H4 (cell line): ENCODE measurements around the gene ZNF444. TPM values are rescaled to one million over a fixed set of nuclear protein-coding genes. Genes with fewer than 3 reads are reported as not detected.

Experiments
- DNase-seq: peaks from one replicate; pipeline ENCODE4 v3.0.0-alpha.2; 2015; ENCODE audit warnings: low spot score
- total RNA-seq: library from RNA; depleted of rRNA; stranded (reverse); fragments of >200 nt; shearing (Covaris generic); gene quantifications from 2 replicates; pipeline ENCODE4 v1.2.3, GENCODE V29; 2014

ZNF444 gene
- total RNA-seq, 1 experiment from 2014 or later, result 9.4 TPM

GRCh38 chr19:56121180-56122167, 19.6 kb upstream of the ZNF444 start, which contains the start of gene ZNF787:
ZNF787 (minus strand) TSS chr19:56121295; CDS start chr19:56103217, 18,078 bp downstream.
- peak; percentile 98 for DNase-seq

- DNase-seq, result no peak
These were observed 17.7 kb upstream of the ZNF444 start for GRCh38 chr19:56123266-56123891.

GRCh38 chr19:56124578-56124977, 16.5 kb upstream of the ZNF444 start:
- no peak for DNase-seq

GRCh38 chr19:56125806-56126590, 15.1 kb upstream of the ZNF444 start:
- DNase-seq, result no peak

GRCh38 chr19:56126983-56127780, 13.9 kb upstream of the ZNF444 start:
- DNase-seq, result no peak

GRCh38 chr19:56130006-56130405, 11.1 kb upstream of the ZNF444 start:
- no peak for DNase-seq

GRCh38 chr19:56131651-56132050, 9.4 kb upstream of the ZNF444 start:
- no peak for DNase-seq

- DNase-seq, result no peak
These were observed 8.7 kb upstream of the ZNF444 start for GRCh38 chr19:56132316-56132822.

- no peak for DNase-seq
These were observed 7.0 kb upstream of the ZNF444 start for GRCh38 chr19:56133858-56134653.

GRCh38 chr19:56134654-56134921, 6.5 kb upstream of the ZNF444 start:
- DNase-seq, result no peak

- no peak for DNase-seq
These were observed 4.7 kb upstream of the ZNF444 start for GRCh38 chr19:56136362-56136761.

- DNase-seq, result no peak
These were observed 3.7 kb upstream of the ZNF444 start for GRCh38 chr19:56137405-56137804.

GRCh38 chr19:56138069-56138468, 3.0 kb upstream of the ZNF444 start:
- no peak for DNase-seq

GRCh38 chr19:56139847-56140582, 1.1 kb upstream of the ZNF444 start:
- no peak for DNase-seq

GRCh38 chr19:56141417-56141993, 418 bp downstream of the ZNF444 start:
- DNase-seq, result no peak

GRCh38 chr19:56142087-56142787, 1.1 kb downstream of the ZNF444 start:
- no peak for DNase-seq

- DNase-seq, result no peak
These were observed 1.9 kb downstream of the ZNF444 start for GRCh38 chr19:56142897-56143434.

- DNase-seq, result peak; percentile 64
These were observed 3.3 kb downstream of the ZNF444 start for GRCh38 chr19:56144376-56144775.
